Kidney capillary endothelial cell (primary cell): ENCODE results near the gene DNM2.

Source experiments
- DNase-seq: peaks from one replicate; pipeline ENCODE4 v3.0.0-alpha.2; 2018; ENCODE audit warnings: low spot score

Gene DNM2

DNA sequence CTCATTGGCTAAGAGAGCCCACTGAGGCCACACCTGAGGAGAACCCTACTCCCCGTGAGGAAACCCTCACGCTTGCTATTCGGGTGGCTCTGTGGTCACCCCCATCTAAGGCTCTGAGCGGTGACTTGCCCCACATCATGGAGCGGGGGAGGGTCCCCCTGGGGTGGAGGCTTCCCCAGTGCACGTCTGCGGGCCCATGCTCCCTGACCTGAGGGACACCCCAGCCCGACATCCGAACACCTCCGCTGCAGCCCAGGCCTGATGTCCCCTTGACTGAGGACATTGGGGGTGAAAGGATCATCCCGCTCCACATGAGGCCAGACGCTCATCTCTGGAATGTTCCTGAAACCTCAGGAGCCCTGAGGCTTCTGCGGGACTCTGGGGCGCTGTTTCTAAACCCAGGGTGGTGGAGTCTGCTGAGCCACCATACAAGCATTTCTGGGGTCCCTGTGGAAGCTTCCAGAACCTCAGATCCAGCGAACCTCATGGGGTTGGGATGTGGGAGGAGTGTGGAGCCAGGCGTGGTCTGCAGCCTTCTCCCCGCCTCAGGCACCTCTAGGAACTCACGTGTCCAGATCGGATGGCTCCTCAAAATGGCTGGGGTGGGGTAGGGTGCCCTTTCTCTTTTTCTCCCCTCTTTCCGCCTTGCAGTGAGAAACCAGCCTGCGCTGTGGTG lies 98.2 kb downstream of the DNM2 start:
- no peak for DNase-seq

- no peak for DNase-seq
Observed at GRCh38 chr19:10816691-10817090, 98.8 kb downstream of the DNM2 start.

DNA sequence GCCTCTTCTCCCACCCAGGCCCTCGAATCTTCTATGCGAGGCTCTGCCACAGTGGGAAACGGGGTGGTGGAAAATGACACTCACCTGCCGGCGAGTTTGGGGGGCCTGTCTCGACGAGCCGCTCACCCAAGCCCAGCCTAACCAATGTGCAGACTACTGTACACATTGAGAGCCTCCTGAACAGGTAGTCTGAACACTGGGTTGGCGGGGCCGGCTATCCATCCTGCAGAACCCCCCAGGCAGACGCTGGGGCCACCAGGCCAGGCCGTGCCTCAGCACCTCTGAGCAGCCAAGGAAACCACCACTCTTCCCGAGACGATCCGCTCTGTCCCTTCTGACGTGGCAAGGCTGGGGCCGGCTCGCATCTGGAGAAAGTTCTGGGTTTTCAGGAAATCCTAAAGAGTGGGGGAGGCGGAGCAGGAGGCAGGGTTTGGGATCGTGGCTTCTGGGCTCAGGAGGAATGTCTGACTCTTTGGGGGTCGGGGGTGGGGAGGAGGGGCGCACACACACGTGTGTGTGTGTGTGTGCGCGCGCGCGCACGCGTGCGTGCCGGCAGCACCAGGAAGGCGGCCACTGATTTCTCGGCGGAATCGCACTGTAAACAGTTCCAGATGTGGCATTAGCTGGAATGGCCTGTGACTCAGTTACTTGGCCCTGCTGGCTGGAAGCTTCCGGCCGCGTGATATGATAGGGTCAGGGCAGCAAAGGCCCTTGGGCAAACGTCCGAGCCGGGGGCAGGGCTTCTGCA lies 99.6 kb downstream of the DNM2 start:
- no peak for DNase-seq

GRCh38 chr19:10818301-10819123 lies 100.6 kb downstream of the DNM2 start:
- no peak for DNase-seq

DNA sequence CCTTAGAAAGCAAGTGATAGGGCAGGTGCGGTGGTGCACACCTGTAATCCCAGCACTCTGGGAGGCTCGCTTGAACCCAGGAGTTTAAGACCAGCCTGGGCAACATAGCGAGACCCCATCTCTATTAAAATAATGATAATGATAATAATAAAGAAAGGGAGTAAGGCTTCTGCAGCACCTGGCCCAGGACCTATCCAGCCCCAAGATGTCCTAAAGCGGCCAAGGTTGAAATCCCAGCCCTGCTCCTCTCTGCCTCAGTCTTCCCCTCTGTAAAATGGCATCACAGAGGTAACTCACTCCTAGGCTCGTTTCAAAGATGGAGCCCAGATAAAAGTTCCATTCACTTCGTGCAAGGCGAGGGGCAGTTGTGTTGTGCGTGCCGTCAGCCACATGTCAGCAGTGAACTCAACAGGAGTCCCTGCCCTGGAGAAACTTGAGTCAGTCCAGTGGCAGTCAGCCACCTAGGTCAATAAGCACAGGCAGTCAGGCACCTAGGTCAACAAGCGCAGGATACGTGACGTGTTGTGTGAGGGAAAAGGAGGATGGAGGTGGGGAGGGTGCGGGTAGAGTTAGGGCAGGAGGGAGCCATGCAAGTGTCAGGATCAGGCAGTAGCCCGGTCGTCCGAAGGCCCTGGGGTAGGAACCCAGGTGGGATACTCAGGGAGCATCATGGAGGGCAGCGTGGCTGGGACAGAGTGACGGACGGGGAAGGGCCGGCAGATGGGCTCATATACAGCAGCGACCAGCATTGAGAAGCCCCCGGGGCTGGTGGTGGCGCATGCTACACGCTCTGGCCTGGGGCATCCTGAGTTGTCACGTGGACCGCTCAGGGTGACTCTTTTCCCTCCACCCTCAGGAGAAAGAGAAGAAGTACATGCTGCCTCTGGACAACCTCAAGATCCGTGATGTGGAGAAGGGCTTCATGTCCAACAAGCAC lies 101.5 kb downstream of the DNM2 start:
- DNase-seq = no peak

DNA sequence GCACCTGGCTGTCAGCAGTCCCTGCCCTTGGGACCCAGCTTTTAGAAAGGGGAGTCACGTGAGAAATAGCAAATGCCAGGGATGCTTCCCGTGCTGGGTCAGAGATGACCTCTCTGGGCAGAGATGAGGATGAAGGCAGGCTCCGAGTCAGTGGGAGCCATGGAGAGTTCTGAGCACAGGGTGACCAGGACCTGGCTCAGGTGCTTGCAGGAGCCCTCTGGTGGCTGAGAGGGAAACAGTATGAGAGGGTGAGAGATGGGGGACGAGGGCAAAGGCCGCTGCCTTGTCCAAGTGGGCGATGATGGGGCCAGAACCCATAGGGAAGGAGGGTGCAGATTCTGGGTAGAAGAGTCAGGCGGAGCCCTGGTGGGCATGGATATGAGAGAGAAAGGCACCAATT lies 102.3 kb downstream of the DNM2 start:
- no peak for DNase-seq

GRCh38 chr19:10823690-10824089 lies 105.8 kb downstream of the DNM2 start:
- no peak for DNase-seq

- no peak for DNase-seq
Observed at GRCh38 chr19:10826231-10826630, 108.4 kb downstream of the DNM2 start.

GRCh38 chr19:10826846-10827245 lies 109.0 kb downstream of the DNM2 start:
- no peak for DNase-seq

DNA sequence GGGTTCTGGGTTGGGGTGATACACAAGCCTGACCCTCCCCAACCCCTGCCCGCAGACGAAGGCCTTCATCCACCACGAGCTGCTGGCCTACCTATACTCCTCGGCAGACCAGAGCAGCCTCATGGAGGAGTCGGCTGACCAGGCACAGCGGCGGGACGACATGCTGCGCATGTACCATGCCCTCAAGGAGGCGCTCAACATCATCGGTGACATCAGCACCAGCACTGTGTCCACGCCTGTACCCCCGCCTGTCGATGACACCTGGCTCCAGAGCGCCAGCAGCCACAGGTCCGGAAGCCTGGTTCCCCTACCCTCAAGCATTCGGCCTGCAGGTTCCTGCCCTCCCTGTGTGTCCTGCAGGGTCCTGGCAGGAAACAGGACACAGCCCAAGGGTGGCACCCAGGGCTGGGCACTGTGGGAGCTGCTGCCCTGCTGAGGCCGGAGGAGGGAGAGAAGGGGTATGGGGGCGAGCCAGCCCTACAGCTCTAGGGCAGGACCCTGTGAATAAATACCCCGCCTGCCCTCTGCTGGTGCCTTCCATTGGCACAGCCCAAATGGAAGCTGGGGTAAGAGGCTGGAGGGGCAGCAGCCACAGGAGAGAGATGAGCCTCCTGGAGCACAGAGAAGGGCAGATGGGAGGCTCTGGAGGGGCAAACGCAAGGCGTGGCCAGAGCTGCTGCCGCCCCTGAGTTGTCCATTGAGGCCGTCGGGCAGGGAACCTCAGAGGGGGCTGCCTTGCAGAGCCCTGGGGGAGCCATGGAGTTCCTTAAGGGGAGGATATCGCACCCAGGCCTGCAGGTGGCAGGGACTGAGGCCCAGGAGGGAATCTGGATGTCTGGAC lies 111.3 kb downstream of the DNM2 start:
- DNase-seq = no peak

GRCh38 chr19:10829967-10830366 lies 112.1 kb downstream of the DNM2 start:
- no peak for DNase-seq

GRCh38 chr19:10830370-10830769 lies 112.5 kb downstream of the DNM2 start:
- DNase-seq = no peak

DNA sequence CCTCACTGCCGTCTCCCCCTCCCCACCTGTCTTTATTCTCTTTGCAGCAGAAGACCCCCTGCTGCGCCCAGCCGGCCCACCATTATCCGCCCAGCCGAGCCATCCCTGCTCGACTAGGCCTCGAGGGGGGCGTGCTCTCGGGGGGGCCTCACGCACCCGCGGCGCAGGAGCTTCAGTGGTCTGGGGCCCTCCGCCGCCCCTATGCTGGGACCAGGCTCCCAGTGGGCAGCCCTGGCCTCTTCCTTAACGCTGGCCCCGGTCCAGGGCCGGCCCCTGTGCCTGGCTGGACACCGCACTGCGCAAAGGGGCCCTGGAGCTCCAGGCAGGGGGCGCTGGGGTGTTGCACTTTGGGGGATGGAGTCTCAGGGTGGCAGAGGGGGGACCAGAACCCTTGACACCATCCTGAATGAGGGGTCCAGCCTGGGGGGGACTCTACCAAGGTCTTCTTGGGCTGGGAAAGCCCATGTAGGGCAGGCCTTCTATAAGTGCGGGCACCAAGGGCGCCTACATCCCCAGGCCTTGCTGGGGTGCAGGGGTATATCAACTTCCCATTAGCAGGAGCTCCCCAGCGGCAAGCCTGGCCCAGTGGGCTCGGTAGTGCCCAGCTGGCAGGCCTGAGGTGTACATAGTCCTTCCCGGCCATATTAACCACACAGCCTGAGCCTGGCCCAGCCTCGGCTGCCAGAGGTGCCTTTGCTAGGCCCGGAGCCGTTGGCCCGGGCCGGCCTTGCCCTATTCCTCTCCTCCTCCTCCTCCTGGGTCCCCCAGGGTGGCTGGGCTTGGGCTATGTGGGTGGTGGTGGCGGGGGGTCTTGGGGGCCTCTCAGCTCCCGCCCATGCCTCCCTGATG lies 113.3 kb downstream of the DNM2 start:
- DNase-seq = no peak

- no peak for DNase-seq
Observed at GRCh38 chr19:10831987-10832938, 114.4 kb downstream of the DNM2 start.

DNA sequence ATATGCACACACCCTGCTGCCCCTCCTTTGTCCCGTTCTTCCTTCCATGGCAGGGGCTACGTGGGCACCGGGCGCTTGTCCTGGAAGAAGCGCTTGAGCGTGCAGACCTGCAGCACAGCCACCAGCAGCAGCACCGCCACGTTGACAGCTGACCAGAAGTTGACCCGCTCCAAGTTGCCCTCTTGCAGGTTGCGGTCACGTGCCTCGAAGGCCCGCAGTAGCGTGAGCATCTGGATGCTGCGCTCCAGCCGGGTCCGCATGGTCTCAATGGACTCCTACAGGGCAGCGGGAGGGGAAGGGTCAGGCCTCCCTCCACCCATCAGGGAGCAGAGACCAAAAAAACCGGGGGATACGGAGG lies 115.0 kb downstream of the DNM2 start:
- no peak for DNase-seq

DNA sequence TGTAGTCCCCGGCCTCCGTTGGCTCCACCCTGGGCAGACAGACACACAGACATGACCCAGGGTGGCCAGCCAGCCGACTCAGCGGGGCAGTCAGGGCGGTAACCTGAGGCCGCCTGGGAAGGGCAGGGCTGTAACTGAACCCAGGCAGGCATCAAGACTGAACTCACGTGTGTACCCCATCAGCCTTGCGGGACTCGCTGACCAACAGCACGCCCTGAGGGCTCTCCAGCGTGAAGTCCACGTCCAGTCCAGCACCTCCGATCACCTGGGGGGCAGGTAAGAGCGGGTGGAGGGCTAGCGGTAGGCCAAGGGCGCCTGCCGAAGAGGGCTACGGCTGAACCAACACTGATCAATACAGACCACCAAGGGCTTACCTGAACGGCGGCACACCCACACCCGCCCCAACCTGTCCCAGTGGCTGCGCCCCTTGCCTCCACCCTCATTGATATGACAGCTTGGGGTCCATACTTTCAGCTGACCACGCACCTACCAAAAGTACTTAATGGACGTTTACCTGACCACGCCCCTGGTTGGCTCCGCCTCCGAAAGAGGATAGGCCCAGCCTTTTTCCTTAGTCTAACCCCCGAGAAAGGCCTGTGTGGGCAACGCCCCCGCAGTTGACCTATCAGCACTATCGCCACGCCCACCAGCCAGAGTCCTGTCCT lies 117.3 kb downstream of the DNM2 start:
- DNase-seq = no peak

GRCh38 chr19:10835754-10836478 lies 118.0 kb downstream of the DNM2 start, which contains the start of gene TMED1:
TSS of gene TMED1 (minus strand) at chr19:10836212. CDS start at chr19:10836191, 21 bp downstream.
- DNase-seq = peak; percentile 100
